ENCODE results near the gene FKBP6.

Gene FKBP6

GRCh38 chr7:73328696-73329095, 735 bp downstream of the FKBP6 start:
- no peak for FAIRE-seq
- DNase-seq (ENCODE audit: insufficient read length, low spot score), result no peak
- TF ChIP-seq POLR2AphosphoS5 (IDR thresholded peaks at IDR 0.05; ENCODE audit: low read depth, low read length) (no peak), POU2F2 (IDR thresholded peaks at IDR 0.05; ENCODE audit: low read depth, low read length) (no peak), SPI1 (IDR thresholded peaks at IDR 0.05; ENCODE audit: low read depth, low read length) (no peak), PAX5 (IDR thresholded peaks at IDR 0.05; ENCODE audit: insufficient read depth, low read length, severe bottlenecking) (no peak), POLR2A (IDR thresholded peaks at IDR 0.05; ENCODE audit: low read depth, low read length) (no peak), TAF1 (IDR thresholded peaks at IDR 0.05; ENCODE audit: low read depth, low read length) (no peak)

DNA sequence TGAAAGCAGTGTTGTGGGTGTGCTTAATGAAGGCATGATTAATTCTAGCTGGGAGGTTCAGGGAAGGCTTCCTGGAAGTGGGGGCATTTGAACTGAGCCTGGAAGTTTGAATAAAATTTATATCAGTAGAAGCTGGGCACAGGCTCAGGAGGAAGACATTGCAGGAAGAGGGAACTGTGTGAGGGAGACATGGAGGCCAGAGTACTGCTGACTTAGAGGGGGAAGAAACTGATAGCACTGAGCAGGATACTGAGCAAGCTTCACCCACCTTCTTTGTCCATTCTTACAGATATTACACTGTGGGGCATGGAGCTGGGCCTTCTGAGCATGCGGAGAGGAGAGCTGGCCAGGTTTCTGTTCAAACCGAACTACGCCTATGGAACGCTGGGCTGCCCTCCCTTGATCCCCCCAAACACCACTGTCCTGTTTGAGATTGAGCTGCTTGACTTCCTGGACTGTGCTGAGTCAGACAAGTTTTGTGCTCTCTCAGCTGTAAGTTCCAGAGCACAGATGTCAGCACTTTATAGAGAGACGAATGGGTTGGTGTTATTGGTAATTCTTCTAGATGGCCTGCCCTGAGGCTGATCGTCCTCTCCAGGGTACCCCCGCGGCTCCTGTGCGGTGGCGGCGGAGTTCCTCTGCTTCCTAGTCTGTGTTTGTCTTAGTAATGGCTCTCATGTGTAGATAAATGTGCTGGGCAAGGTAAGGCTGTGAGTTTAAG, 2.1 kb downstream of the FKBP6 start:
- DNase-seq (ENCODE audit: insufficient read length, low spot score), result no peak
- TF ChIP-seq POLR2AphosphoS5 (IDR thresholded peaks at IDR 0.05; ENCODE audit: low read depth, low read length), result no peak
- TF ChIP-seq POLR2A (IDR thresholded peaks at IDR 0.05; ENCODE audit: low read depth, low read length), result no peak
- TF ChIP-seq PAX5 (IDR thresholded peaks at IDR 0.05; ENCODE audit: insufficient read depth, low read length, severe bottlenecking), result no peak
- no peak for TF ChIP-seq SPI1 (IDR thresholded peaks at IDR 0.05; ENCODE audit: low read depth, low read length)
- TF ChIP-seq POU2F2 (IDR thresholded peaks at IDR 0.05; ENCODE audit: low read depth, low read length), result no peak
- TF ChIP-seq TAF1 (IDR thresholded peaks at IDR 0.05; ENCODE audit: low read depth, low read length), result no peak
- FAIRE-seq, result no peak

GRCh38 chr7:73330772-73331171, 2.8 kb downstream of the FKBP6 start:
- TF ChIP-seq TAF1 (IDR thresholded peaks at IDR 0.05; ENCODE audit: low read depth, low read length) (no peak), POU2F2 (IDR thresholded peaks at IDR 0.05; ENCODE audit: low read depth, low read length) (no peak), PAX5 (IDR thresholded peaks at IDR 0.05; ENCODE audit: insufficient read depth, low read length, severe bottlenecking) (no peak), POLR2AphosphoS5 (IDR thresholded peaks at IDR 0.05; ENCODE audit: low read depth, low read length) (no peak), POLR2A (IDR thresholded peaks at IDR 0.05; ENCODE audit: low read depth, low read length) (no peak), SPI1 (IDR thresholded peaks at IDR 0.05; ENCODE audit: low read depth, low read length) (no peak)
- DNase-seq (ENCODE audit: insufficient read length, low spot score) (no peak), FAIRE-seq (no peak)

DNA sequence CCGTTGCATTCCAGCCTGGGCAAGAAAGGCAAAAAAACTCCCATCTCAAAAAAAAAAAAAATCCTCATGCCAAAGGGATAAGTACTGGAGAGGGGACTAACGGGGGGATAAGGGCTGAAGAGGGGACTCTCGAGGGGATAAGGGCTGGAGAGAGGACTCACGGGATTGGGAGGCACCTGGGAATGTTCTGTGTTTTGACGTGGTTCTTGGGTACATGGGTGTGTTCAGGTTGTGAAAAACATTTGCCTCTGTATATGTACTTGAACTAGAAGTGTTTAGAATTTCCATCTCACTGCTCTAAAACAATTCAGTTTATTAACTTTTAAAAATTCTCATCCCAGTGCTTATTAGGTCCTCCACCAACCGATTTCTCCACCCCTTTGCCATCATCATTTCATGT, 4.5 kb downstream of the FKBP6 start:
- FAIRE-seq (no peak), DNase-seq (ENCODE audit: insufficient read length, low spot score) (no peak)
- TF ChIP-seq POLR2A (IDR thresholded peaks at IDR 0.05; ENCODE audit: low read depth, low read length), result no peak
- TF ChIP-seq POLR2AphosphoS5 (IDR thresholded peaks at IDR 0.05; ENCODE audit: low read depth, low read length), result no peak
- no peak for TF ChIP-seq TAF1 (IDR thresholded peaks at IDR 0.05; ENCODE audit: low read depth, low read length)
- no peak for TF ChIP-seq SPI1 (IDR thresholded peaks at IDR 0.05; ENCODE audit: low read depth, low read length)
- no peak for TF ChIP-seq PAX5 (IDR thresholded peaks at IDR 0.05; ENCODE audit: insufficient read depth, low read length, severe bottlenecking)
- no peak for TF ChIP-seq POU2F2 (IDR thresholded peaks at IDR 0.05; ENCODE audit: low read depth, low read length)

DNA sequence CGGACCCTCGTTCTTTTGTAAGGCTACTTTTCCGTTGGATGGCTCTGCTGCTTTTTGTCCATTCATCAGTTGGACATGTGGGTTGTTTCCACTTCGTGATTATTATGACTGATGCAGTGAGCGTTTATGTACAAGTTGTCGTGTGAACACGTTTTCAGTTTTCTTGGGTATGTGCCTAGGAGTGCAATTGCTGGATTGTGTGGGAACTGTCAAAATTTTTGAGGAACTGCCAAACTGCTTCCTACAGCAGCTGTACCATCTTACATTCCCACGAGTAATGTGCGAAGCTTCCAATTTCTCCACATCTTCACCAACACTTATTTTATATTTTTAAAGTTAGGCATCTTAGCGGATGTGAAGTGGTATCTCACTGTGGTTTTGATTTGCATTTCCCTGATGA, 10.4 kb downstream of the FKBP6 start:
- no peak for FAIRE-seq
- TF ChIP-seq POLR2A (IDR thresholded peaks at IDR 0.05; ENCODE audit: low read depth, low read length) (no peak), PAX5 (IDR thresholded peaks at IDR 0.05; ENCODE audit: insufficient read depth, low read length, severe bottlenecking) (no peak), POU2F2 (IDR thresholded peaks at IDR 0.05; ENCODE audit: low read depth, low read length) (no peak), TAF1 (IDR thresholded peaks at IDR 0.05; ENCODE audit: low read depth, low read length) (no peak), POLR2AphosphoS5 (IDR thresholded peaks at IDR 0.05; ENCODE audit: low read depth, low read length) (no peak)
- DNase-seq (ENCODE audit: insufficient read length, low spot score), result no peak

- FAIRE-seq (no peak), DNase-seq (ENCODE audit: insufficient read length, low spot score) (no peak)
- TF ChIP-seq PAX5 (IDR thresholded peaks at IDR 0.05; ENCODE audit: insufficient read depth, low read length, severe bottlenecking) (no peak), TAF1 (IDR thresholded peaks at IDR 0.05; ENCODE audit: low read depth, low read length) (no peak), POLR2A (IDR thresholded peaks at IDR 0.05; ENCODE audit: low read depth, low read length) (no peak), SPI1 (IDR thresholded peaks at IDR 0.05; ENCODE audit: low read depth, low read length) (no peak), POU2F2 (IDR thresholded peaks at IDR 0.05; ENCODE audit: low read depth, low read length) (no peak), POLR2AphosphoS5 (IDR thresholded peaks at IDR 0.05; ENCODE audit: low read depth, low read length) (no peak)
Observed at GRCh38 chr7:73340514-73340913, 12.6 kb downstream of the FKBP6 start.

DNA sequence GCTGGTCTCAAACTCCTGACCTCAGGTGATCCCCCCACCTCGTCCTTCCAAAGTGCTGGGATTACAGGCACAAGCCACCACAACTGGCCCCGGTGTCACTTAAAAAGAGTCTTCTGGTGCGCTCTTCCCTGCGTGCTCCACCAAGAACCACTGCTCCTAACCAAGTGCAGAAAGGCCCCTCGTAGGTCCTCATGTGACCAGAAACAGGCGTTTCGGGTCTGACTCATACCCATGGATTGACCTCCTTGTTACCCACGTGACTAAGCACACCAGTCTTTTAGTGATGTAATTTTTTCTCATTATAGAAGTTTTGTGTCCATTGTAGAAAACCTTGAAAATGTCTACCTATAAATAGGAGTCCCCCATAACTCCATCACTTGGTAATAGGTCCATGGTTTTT, 13.9 kb downstream of the FKBP6 start:
- FAIRE-seq (no peak), DNase-seq (ENCODE audit: insufficient read length, low spot score) (no peak)
- TF ChIP-seq POU2F2 (IDR thresholded peaks at IDR 0.05; ENCODE audit: low read depth, low read length) (no peak), TAF1 (IDR thresholded peaks at IDR 0.05; ENCODE audit: low read depth, low read length) (no peak), POLR2A (IDR thresholded peaks at IDR 0.05; ENCODE audit: low read depth, low read length) (no peak), POLR2AphosphoS5 (IDR thresholded peaks at IDR 0.05; ENCODE audit: low read depth, low read length) (no peak), SPI1 (IDR thresholded peaks at IDR 0.05; ENCODE audit: low read depth, low read length) (no peak), PAX5 (IDR thresholded peaks at IDR 0.05; ENCODE audit: insufficient read depth, low read length, severe bottlenecking) (no peak)

GRCh38 chr7:73342645-73343044, 14.7 kb downstream of the FKBP6 start:
- FAIRE-seq (no peak), DNase-seq (ENCODE audit: insufficient read length, low spot score) (no peak)
- TF ChIP-seq POU2F2 (IDR thresholded peaks at IDR 0.05; ENCODE audit: low read depth, low read length) (no peak), PAX5 (IDR thresholded peaks at IDR 0.05; ENCODE audit: insufficient read depth, low read length, severe bottlenecking) (no peak), POLR2AphosphoS5 (IDR thresholded peaks at IDR 0.05; ENCODE audit: low read depth, low read length) (no peak), TAF1 (IDR thresholded peaks at IDR 0.05; ENCODE audit: low read depth, low read length) (no peak), POLR2A (IDR thresholded peaks at IDR 0.05; ENCODE audit: low read depth, low read length) (no peak), SPI1 (IDR thresholded peaks at IDR 0.05; ENCODE audit: low read depth, low read length) (no peak)

- FAIRE-seq (no peak), DNase-seq (ENCODE audit: insufficient read length, low spot score) (no peak)
- TF ChIP-seq POLR2AphosphoS5 (IDR thresholded peaks at IDR 0.05; ENCODE audit: low read depth, low read length) (no peak), TAF1 (IDR thresholded peaks at IDR 0.05; ENCODE audit: low read depth, low read length) (no peak), POU2F2 (IDR thresholded peaks at IDR 0.05; ENCODE audit: low read depth, low read length) (no peak), POLR2A (IDR thresholded peaks at IDR 0.05; ENCODE audit: low read depth, low read length) (no peak), PAX5 (IDR thresholded peaks at IDR 0.05; ENCODE audit: insufficient read depth, low read length, severe bottlenecking) (no peak), SPI1 (IDR thresholded peaks at IDR 0.05; ENCODE audit: low read depth, low read length) (no peak)
Observed at GRCh38 chr7:73343671-73344380, 15.9 kb downstream of the FKBP6 start.

Data from GM12891 (cell line).